ENCODE results near the gene ZNF407. TPM values are rescaled to one million over a fixed set of nuclear protein-coding genes. Genes with fewer than 3 reads are reported as not detected.

The ZNF407 gene
- total and polyA plus RNA-seq, 2 experiments from 2014 or later: 2.1 to 10.4 TPM

DNA sequence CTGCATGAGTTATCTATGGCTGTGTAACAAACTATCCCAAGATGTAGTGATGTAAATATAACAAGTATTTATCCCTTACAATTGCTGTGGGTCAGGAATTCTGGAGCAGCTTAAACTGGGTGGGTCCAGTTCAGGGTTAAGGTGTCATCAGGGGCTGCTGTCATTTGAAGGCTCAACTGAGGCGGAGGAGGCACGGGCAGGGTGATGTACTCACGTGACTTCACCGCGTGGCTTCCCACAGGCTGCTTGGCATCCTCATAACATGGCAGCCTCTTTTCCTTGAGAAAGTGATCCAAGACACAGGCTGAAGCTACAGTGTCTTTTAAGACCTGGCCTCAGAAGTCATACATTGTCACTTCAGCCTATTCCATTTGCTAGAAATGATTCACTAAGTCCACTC, 485.5 kb downstream of the ZNF407 start:
- Histone ChIP-seq H3K4me2 (no peak overlapping the region), H4K20me1 (replicated peaks; ENCODE audit: insufficient read depth) (no peaks in the 10 kb centered on the region)
- DNase-seq (ENCODE audit: low spot score): no peak

More for the DNA sequence above, 485.5 kb downstream of the ZNF407 start:
- H2AFZ ChIP-seq: no peak overlapping the region
- no peaks in the 10 kb centered on the region for H3K4me1 ChIP-seq (ENCODE audit: insufficient read depth)
- Mint-ChIP-seq H3K4me3 (no peak overlapping the region), H3K9me3 (peaks cover 24% of the 10 kb centered on the region), H3K27ac (no peak overlapping the region), H3K4me1 (no peaks in the 10 kb centered on the region), H3K27me3 (ENCODE audit: insufficient read depth, low read depth, poor library complexity) (peaks cover 9% of the 10 kb centered on the region), H3K36me3 (ENCODE audit: low read depth) (peaks cover 6% of the 10 kb centered on the region)
- H3K4me3 ChIP-seq: no peak overlapping the region
- H3K9me2 ChIP-seq (ENCODE audit: insufficient read depth): peaks cover 6% of the 10 kb centered on the region; the same call in 1 of the 2 replicates
- no peak overlapping the region for H3K27ac ChIP-seq (ENCODE audit: low read depth)
- peaks cover 9% of the 10 kb centered on the region for H3F3A ChIP-seq (replicated peaks; ENCODE audit: low read depth)
- H3K79me2 ChIP-seq (replicated peaks; ENCODE audit: insufficient read depth): no peaks in the 10 kb centered on the region
- no peaks in the 10 kb centered on the region for H3K36me3 ChIP-seq (ENCODE audit: insufficient read depth)
- no peaks in the 10 kb centered on the region for H3K27me3 ChIP-seq (ENCODE audit: insufficient read depth)
- TF ChIP-seq JUNB (IDR thresholded peaks at IDR 0.05; ENCODE audit: unreplicated experiment): no peak
- no peak for TF ChIP-seq CREB1 (CRISPR knock-in tag; IDR thresholded peaks at IDR 0.05; ENCODE audit: low read depth)
- TF ChIP-seq NANOG (IDR thresholded peaks at IDR 0.05; ENCODE audit: borderline replicate concordance): no peak
- TF ChIP-seq POLR2AphosphoS5 (IDR thresholded peaks at IDR 0.05; ENCODE audit: low read depth): no peak
- no peak for TF ChIP-seq EZH2phosphoT487 (IDR thresholded peaks at IDR 0.05; ENCODE audit: unreplicated experiment)
- TF ChIP-seq ZNF114 (CRISPR knock-in tag; IDR thresholded peaks at IDR 0.05): no peak
- no peak for TF ChIP-seq EZH2 (IDR thresholded peaks at IDR 0.05; ENCODE audit: low read depth, unreplicated experiment)
- no peak for TF ChIP-seq ETS1 (IDR thresholded peaks at IDR 0.05)
- TF ChIP-seq ZNF331 (CRISPR knock-in tag; IDR thresholded peaks at IDR 0.05; ENCODE audit: low read depth): no peak
- TF ChIP-seq REST (IDR thresholded peaks at IDR 0.05; ENCODE audit: unreplicated experiment): no peak
- TF ChIP-seq, protein P1, sequence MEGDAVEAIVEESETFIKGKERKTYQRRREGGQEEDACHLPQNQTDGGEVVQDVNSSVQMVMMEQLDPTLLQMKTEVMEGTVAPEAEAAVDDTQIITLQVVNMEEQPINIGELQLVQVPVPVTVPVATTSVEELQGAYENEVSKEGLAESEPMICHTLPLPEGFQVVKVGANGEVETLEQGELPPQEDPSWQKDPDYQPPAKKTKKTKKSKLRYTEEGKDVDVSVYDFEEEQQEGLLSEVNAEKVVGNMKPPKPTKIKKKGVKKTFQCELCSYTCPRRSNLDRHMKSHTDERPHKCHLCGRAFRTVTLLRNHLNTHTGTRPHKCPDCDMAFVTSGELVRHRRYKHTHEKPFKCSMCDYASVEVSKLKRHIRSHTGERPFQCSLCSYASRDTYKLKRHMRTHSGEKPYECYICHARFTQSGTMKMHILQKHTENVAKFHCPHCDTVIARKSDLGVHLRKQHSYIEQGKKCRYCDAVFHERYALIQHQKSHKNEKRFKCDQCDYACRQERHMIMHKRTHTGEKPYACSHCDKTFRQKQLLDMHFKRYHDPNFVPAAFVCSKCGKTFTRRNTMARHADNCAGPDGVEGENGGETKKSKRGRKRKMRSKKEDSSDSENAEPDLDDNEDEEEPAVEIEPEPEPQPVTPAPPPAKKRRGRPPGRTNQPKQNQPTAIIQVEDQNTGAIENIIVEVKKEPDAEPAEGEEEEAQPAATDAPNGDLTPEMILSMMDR (conservative IDR thresholded peaks at IDR 0.05; ENCODE audit: low read depth in 2 of 2): no peak
- TF ChIP-seq STAT1 (IDR thresholded peaks at IDR 0.05; ENCODE audit: unreplicated experiment): no peak
- no peak for TF ChIP-seq ZNF462 (CRISPR knock-in tag; IDR thresholded peaks at IDR 0.05)
- ATAC-seq: no peak
